ENCODE data around the gene SDK1. TPM values are rescaled to one million over a fixed set of nuclear protein-coding genes. Genes with fewer than 3 reads are reported as not detected.
A peak's percentile ranks its signal among the peaks of the same experiment; 100 is the strongest.

The SDK1 gene
- total RNA-seq, 1 donor from 2014 or later, result 225 TPM

DNA sequence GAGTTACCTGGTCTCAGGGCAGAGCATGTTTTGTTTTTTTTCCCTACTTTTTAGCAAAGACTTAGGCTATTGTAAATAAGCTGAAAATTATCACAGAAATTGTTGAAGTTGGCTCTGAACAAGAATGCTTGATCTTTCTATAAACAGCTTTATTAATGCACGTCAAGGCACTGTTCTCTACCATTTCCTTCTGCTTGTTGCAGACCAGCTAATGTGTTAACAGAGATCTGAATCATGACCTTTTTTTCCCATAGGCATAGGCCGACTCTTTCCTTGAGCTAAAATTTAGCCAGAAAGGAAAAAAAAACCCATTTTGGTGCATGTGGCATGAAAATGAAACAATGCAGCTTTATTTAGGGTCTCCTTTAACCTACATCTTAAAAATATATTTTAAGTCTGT is 248.5 kb downstream of the SDK1 start:
- Mint-ChIP-seq H3K4me1 (ENCODE audit: low read depth, unreplicated experiment) (peaks cover 33% of the 10 kb centered on the region), H3K4me3 (ENCODE audit: unreplicated experiment) (peak overlapping the region; percentile 54), H3K36me3 (ENCODE audit: unreplicated experiment) (peaks cover 13% of the 10 kb centered on the region), H3K9me3 (ENCODE audit: unreplicated experiment) (no peaks in the 10 kb centered on the region), H3K27me3 (ENCODE audit: unreplicated experiment) (no peaks in the 10 kb centered on the region), H3K27ac (ENCODE audit: unreplicated experiment) (peak overlapping the region; percentile 6)
- TF ChIP-seq, protein P1, sequence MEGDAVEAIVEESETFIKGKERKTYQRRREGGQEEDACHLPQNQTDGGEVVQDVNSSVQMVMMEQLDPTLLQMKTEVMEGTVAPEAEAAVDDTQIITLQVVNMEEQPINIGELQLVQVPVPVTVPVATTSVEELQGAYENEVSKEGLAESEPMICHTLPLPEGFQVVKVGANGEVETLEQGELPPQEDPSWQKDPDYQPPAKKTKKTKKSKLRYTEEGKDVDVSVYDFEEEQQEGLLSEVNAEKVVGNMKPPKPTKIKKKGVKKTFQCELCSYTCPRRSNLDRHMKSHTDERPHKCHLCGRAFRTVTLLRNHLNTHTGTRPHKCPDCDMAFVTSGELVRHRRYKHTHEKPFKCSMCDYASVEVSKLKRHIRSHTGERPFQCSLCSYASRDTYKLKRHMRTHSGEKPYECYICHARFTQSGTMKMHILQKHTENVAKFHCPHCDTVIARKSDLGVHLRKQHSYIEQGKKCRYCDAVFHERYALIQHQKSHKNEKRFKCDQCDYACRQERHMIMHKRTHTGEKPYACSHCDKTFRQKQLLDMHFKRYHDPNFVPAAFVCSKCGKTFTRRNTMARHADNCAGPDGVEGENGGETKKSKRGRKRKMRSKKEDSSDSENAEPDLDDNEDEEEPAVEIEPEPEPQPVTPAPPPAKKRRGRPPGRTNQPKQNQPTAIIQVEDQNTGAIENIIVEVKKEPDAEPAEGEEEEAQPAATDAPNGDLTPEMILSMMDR (IDR thresholded peaks at IDR 0.05; ENCODE audit: partially characterized antibody, unreplicated experiment), result no peak
- no peak for DNase-seq

DNA sequence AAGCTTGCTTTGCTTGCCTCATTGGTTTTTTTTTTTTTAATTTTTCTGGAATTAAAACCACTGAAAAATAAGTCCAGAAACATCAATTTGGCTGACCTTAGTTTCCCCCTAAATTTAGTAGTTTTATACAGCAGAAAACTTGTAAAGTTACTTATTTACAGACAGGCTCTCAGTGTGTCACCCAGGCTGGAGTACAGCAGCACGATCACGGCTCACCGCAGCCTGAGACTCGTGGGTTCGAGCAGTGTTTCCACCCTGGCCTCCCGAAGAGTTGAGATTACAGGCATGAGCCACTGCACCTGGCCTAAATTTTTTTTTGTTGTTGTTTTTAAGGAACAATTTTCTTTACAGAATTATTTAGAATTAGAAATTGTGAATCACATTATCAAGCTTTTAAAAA is 250.5 kb downstream of the SDK1 start:
- TF ChIP-seq, protein P1 (IDR thresholded peaks at IDR 0.05; ENCODE audit: partially characterized antibody, unreplicated experiment), result no peak
- H3K4me3 Mint-ChIP-seq (ENCODE audit: unreplicated experiment), result no peak overlapping the region
- H3K9me3 Mint-ChIP-seq (ENCODE audit: unreplicated experiment), result peaks cover 6% of the 10 kb centered on the region
- H3K36me3 Mint-ChIP-seq (ENCODE audit: unreplicated experiment), result peaks cover 31% of the 10 kb centered on the region
- no peaks in the 10 kb centered on the region for H3K27me3 Mint-ChIP-seq (ENCODE audit: unreplicated experiment)
- no peak overlapping the region for H3K27ac Mint-ChIP-seq (ENCODE audit: unreplicated experiment)
- DNase-seq, result no peak
- peaks cover 29% of the 10 kb centered on the region for H3K4me1 Mint-ChIP-seq (ENCODE audit: low read depth, unreplicated experiment)

DNA sequence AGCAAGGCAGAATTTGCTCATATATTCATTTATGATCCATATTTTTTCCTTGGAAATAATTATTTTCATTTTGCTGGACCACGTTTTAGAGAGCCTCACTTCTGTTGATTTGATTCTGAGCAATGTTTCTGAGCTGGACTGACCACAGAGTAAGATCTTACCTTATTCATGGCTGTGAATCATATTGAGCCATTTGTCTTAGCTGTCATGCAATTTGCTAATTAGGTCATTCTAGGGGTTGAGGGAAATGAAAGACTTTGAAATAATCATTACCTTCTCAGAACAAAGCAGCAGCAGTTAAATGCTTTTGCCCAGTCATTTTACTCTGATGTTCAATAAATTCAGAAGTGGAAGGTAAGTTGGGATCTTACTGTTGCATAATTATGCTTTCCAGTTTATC is 251.4 kb downstream of the SDK1 start:
- Mint-ChIP-seq H3K9me3 (ENCODE audit: unreplicated experiment) (peaks cover 6% of the 10 kb centered on the region), H3K4me3 (ENCODE audit: unreplicated experiment) (no peak overlapping the region), H3K27ac (ENCODE audit: unreplicated experiment) (no peak overlapping the region), H3K27me3 (ENCODE audit: unreplicated experiment) (no peaks in the 10 kb centered on the region), H3K36me3 (ENCODE audit: unreplicated experiment) (peaks cover 31% of the 10 kb centered on the region), H3K4me1 (ENCODE audit: low read depth, unreplicated experiment) (peaks cover 25% of the 10 kb centered on the region)
- TF ChIP-seq, protein P1 (IDR thresholded peaks at IDR 0.05; ENCODE audit: partially characterized antibody, unreplicated experiment), result no peak
- DNase-seq, result no peak

DNA sequence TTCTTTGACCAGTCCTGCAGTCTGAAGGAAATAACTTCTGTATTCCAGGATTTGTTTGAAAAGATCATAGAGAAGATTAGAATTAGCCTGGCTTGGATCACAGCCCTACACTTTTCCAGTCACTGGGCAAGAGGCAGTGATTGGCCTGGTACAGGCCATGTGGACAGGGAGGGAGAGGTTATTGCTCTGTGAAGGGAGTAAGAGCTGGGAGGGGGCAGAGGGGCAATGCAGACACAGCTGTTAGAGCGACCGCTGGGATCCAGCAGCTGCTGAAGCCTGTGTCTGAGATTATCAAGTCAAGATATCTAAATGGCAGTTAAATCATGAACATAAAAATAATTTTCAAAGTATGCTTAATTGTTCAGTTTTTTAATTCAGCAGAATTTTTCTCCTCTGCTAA is 257.3 kb downstream of the SDK1 start:
- no peak overlapping the region for H3K4me3 Mint-ChIP-seq (ENCODE audit: unreplicated experiment)
- H3K36me3 Mint-ChIP-seq (ENCODE audit: unreplicated experiment), result peaks cover 39% of the 10 kb centered on the region
- H3K27ac Mint-ChIP-seq (ENCODE audit: unreplicated experiment), result peak overlapping the region; percentile 74
- peaks cover 29% of the 10 kb centered on the region for H3K4me1 Mint-ChIP-seq (ENCODE audit: low read depth, unreplicated experiment)
- TF ChIP-seq, protein P1 (IDR thresholded peaks at IDR 0.05; ENCODE audit: partially characterized antibody, unreplicated experiment), result no peak
- peaks cover 7% of the 10 kb centered on the region for H3K27me3 Mint-ChIP-seq (ENCODE audit: unreplicated experiment)
- peak; percentile 57 for DNase-seq
- peaks cover 14% of the 10 kb centered on the region for H3K9me3 Mint-ChIP-seq (ENCODE audit: unreplicated experiment)

DNA sequence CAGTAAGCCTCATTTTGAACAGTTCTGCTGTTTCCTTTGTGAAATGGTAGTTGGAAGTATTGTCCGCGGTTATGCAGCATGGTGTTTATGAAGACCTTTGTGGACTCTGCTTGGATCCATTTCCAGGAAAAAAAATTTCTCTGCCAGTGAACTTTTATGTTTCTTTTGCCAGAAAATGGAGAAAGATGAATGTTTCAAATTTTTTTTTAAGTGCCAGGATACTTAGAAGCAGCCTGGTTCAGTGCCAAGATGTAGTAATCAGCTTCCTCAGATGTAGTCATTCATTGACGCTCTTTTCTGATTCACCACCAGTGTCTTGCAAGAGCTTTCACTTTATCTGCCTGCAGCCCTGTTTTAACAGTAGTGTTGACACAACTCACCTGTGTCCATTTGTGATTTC is 258.2 kb downstream of the SDK1 start:
- Mint-ChIP-seq H3K27ac (ENCODE audit: unreplicated experiment) (peak overlapping the region; percentile 59), H3K4me3 (ENCODE audit: unreplicated experiment) (no peak overlapping the region), H3K27me3 (ENCODE audit: unreplicated experiment) (peaks cover 7% of the 10 kb centered on the region), H3K9me3 (ENCODE audit: unreplicated experiment) (peaks cover 14% of the 10 kb centered on the region), H3K4me1 (ENCODE audit: low read depth, unreplicated experiment) (peaks cover 32% of the 10 kb centered on the region), H3K36me3 (ENCODE audit: unreplicated experiment) (peaks cover 33% of the 10 kb centered on the region)
- no peak for DNase-seq
- TF ChIP-seq, protein P1 (IDR thresholded peaks at IDR 0.05; ENCODE audit: partially characterized antibody, unreplicated experiment), result no peak
